Measurements from ENCODE around the gene EML6. TPM values are rescaled to one million over a fixed set of nuclear protein-coding genes. Genes with fewer than 3 reads are reported as not detected.

EML6 gene
- total and polyA plus RNA-seq, 2 of the 8 experiments (the other 6 are each of a cell fraction or from before 2014, with no cell fraction given): 1.2 to 1.6 TPM

DNA sequence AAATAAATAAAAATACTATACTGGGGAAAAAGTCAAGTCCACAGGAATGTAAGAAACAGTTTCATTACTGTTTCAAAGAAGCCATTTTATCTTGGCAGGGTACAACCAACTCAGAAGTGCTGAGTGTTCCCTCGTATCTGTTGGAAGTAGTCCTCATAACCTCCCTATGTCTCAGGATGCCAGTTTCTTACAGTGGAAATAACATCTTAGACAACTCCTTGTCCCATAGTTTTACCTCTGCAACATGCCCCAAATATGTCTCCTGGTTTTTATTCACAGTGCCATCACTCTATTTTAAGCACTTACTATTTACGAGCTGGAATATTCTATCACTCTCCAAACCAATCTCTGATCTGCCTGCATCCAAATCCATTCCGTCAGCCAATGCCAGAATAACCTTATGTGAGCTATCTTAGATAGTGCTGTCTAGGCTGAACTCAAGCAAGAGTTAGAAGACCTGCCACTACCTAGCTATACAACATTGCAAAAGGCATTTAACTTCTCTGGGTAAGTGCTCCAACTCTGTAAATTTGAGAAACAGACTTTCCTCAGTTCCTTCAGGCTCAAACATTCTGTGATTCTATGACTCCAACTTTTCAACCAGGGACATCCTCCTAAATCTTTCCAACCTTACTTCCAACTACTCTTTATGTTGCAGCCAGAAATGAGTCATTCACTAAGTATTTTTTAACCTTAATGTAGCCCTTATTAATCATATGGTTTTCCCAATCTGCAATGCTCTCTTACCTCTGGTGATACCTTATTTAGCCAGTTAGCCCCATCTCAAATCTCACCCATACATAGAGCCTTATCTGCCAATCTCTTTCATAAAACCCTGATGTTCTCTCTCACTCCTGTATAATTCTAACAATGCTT is 260.1 kb downstream of the EML6 start:
- Histone ChIP-seq H3K79me1 (ENCODE audit: low read depth, low read length) (peaks cover 2% of the 10 kb centered on the region; the same call in 1 of the 2 replicates), H2AK5ac (ENCODE audit: low read depth, low read length) (no peak overlapping the region), H3K18ac (ENCODE audit: extremely low read depth, low read length) (no peak overlapping the region), H2BK12ac (ENCODE audit: low read depth, low read length) (no peak overlapping the region), H4K20me1 (replicated peaks in 1 of 2; ENCODE audit: control insufficient read depth in 1 of 2, insufficient read depth in 2 of 2, low read length in 2 of 2) (peaks cover 0 to 3% of the 10 kb centered on the region in 2 experiments), H3K79me2 (ENCODE audit: control insufficient read depth in 1 of 2, insufficient read depth in 2 of 2, low read length in 2 of 2) (peaks cover 0 to 89% of the 10 kb centered on the region in 2 experiments; a peak in 3 of 4 replicates), H3K9ac (replicated peaks in 1 of 4; ENCODE audit: extremely low read depth in 1 of 4, low read depth in 3 of 4, low read length in 3 of 4) (no peak overlapping the region), H3K27me3 (replicated peaks in 1 of 4; ENCODE audit: control insufficient read depth in 3 of 4, extremely low read depth in 1 of 4, insufficient read depth in 3 of 4, low read length in 3 of 4) (no peaks in the 10 kb centered on the region), H3K9me3 (ENCODE audit: insufficient read depth in 2 of 2, low read depth in 1 of 2, low read length in 1 of 2) (no peaks in the 10 kb centered on the region), H2BK20ac (ENCODE audit: low read length) (no peak overlapping the region), H3K4me1 (replicated peaks in 1 of 4; ENCODE audit: control insufficient read depth in 3 of 4, insufficient read depth in 4 of 4, low read length in 3 of 4) (peaks cover 0 to 5% (median under 1%) of the 10 kb centered on the region in 4 experiments; a peak in 3 of 7 replicates), H3K27ac (ENCODE audit: low read depth, low read length) (no peak overlapping the region), H3K4me3 (ENCODE audit: extremely low read depth in 1 of 4, insufficient read depth in 2 of 4, low read depth in 3 of 4, low read length in 4 of 4) (no peak overlapping the region), H3K23ac (ENCODE audit: insufficient read length) (no peak overlapping the region), H3K4me2 (ENCODE audit: insufficient read depth in 1 of 2, low read depth in 2 of 2, low read length in 2 of 2) (no peak overlapping the region), H3K14ac (ENCODE audit: insufficient read length) (no peak overlapping the region), H4K5ac (ENCODE audit: insufficient read length, low read depth, low read length) (no peak overlapping the region), H3K56ac (replicated peaks; ENCODE audit: insufficient read length, low read depth, low read length) (no peak overlapping the region), H3K23me2 (ENCODE audit: low read depth, low read length) (no peaks in the 10 kb centered on the region; the same call in 1 of the 2 replicates), H3K4ac (replicated peaks; ENCODE audit: insufficient read length, low read depth, low read length) (no peak overlapping the region), H4K8ac (ENCODE audit: extremely low read depth, insufficient read depth, low read length) (no peak overlapping the region), H3K36me3 (ENCODE audit: control insufficient read depth in 2 of 4, insufficient read depth in 4 of 4, low read length in 3 of 4) (peaks cover 3 to 50% (median 16%) of the 10 kb centered on the region in 4 experiments), H2BK15ac (ENCODE audit: low read length) (no peak overlapping the region), H2BK120ac (replicated peaks; ENCODE audit: low read depth, low read length) (no peak overlapping the region), H2AFZ (ENCODE audit: low read length) (no peak overlapping the region), H4K91ac (replicated peaks; ENCODE audit: insufficient read length, low read length) (no peak overlapping the region), H2BK5ac (ENCODE audit: low read depth, low read length) (no peak overlapping the region)
- CTCF ChIA-PET (ENCODE audit: partially characterized antibody): interaction anchor here (1.6 to 2.8 kb wide), 2 partner anchors 132 to 184 kb away, joined by 3 to 8 read pairs; no protein-coding TSS in a partner anchor
- DNase-seq (ENCODE audit: low read depth in 1 of 2, low spot score in 2 of 2): no peak
- no peak for FAIRE-seq
- POLR2A ChIA-PET (ENCODE audit: partially characterized antibody): no interaction called here
- 61% methylated on average over 3 of the region's 3 CpGs; no CpG with 5 or more reads in 1 of the 2 experiments for WGBS, 2 experiments (ENCODE audit: extremely low coverage in 1 of 2, insufficient coverage in 1 of 2, insufficient read length in 1 of 2, insufficient replicate concordance in 2 of 2, low coverage in 1 of 2, low lambda C conversion rate in 2 of 2, missing lambda C conversion rate in 1 of 2)
- TF ChIP-seq KDM5A (IDR thresholded peaks at IDR 0.05; ENCODE audit: low read length): no peak
- TF ChIP-seq HDAC6 (IDR thresholded peaks at IDR 0.05; ENCODE audit: low read depth, low read length): no peak
- TF ChIP-seq, protein P1, sequence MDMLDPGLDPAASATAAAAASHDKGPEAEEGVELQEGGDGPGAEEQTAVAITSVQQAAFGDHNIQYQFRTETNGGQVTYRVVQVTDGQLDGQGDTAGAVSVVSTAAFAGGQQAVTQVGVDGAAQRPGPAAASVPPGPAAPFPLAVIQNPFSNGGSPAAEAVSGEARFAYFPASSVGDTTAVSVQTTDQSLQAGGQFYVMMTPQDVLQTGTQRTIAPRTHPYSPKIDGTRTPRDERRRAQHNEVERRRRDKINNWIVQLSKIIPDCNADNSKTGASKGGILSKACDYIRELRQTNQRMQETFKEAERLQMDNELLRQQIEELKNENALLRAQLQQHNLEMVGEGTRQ (IDR thresholded peaks at IDR 0.05; ENCODE audit: low read length): no peak
- TF ChIP-seq RNF2 (IDR thresholded peaks at IDR 0.05; ENCODE audit: borderline replicate concordance, low read depth, low read length, missing control alignments, poor library complexity, severe bottlenecking): no peak
- no peak for TF ChIP-seq CBX8 (IDR thresholded peaks at IDR 0.05; ENCODE audit: borderline replicate concordance, low read depth, low read length)
- TF ChIP-seq FOSL1 (IDR thresholded peaks at IDR 0.05; ENCODE audit: insufficient read depth, low read depth, low read length): no peak
- TF ChIP-seq CTBP2 (IDR thresholded peaks at IDR 0.05; ENCODE audit: borderline replicate concordance, insufficient read depth, insufficient read length, low read length): no peak
- no peak for TF ChIP-seq SP2 (IDR thresholded peaks at IDR 0.05; ENCODE audit: low read length)
- TF ChIP-seq SIX5 (IDR thresholded peaks at IDR 0.05; ENCODE audit: low read depth, low read length): no peak
- TF ChIP-seq TCF12 (IDR thresholded peaks at IDR 0.05; ENCODE audit: low read depth, low read length): no peak
